ENCODE data around the gene EPB41L1.

Gene EPB41L1

DNA sequence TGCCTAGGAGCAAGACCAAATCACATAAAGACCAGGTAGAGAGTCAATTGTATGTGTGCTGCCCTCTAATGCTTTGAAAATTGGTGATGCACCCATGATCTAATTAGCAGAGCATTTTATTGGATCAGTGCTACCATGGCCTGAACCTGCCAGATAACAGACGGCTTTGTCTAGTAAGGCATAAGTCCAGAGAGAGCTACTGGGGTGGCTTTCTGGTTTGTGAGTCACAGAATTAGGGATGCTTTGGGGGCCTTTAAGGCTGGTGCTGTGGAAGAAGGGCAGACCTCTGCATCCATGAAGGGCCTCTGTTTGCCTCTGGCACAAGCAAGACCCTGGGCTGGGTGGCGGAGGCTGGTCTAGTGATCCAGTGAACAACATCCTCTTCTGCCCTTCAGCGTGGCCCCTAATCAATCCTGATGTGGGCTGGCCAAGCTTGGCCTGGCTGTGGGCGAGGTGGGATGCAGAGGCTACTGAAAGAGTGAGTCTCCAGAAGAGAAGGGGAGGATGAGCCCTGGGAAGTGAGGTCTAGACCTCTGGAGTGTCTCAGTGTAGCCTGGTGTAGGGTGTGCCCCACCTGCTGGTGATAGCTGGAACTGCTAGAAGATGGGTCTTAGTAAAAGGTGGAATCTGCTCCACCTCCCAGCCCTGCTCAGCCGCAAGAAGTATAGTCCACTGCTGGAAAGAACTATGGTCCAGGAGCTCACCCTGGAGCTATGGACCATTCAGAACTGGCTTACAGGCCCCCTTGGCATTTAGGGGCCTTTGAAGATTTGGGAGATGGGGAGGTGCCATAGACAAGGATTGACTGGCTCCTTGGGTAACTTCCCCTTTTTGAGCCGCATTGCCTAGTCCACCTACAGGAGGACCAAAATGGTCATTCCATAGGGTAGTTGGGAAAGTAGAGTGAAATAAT, 45.1 kb downstream of the EPB41L1 start:
- no peaks in the 10 kb centered on the region for H3K4me1 Mint-ChIP-seq
- no peaks in the 10 kb centered on the region for H3K27me3 Mint-ChIP-seq (ENCODE audit: low read depth)
- no peaks in the 10 kb centered on the region for H3K9me3 Mint-ChIP-seq
- peaks cover 18% of the 10 kb centered on the region for H3K36me3 Mint-ChIP-seq (ENCODE audit: low read depth)
- no peak overlapping the region for H3K4me3 Mint-ChIP-seq
- no peak overlapping the region for H3K27ac Mint-ChIP-seq
- TF ChIP-seq, protein P1, sequence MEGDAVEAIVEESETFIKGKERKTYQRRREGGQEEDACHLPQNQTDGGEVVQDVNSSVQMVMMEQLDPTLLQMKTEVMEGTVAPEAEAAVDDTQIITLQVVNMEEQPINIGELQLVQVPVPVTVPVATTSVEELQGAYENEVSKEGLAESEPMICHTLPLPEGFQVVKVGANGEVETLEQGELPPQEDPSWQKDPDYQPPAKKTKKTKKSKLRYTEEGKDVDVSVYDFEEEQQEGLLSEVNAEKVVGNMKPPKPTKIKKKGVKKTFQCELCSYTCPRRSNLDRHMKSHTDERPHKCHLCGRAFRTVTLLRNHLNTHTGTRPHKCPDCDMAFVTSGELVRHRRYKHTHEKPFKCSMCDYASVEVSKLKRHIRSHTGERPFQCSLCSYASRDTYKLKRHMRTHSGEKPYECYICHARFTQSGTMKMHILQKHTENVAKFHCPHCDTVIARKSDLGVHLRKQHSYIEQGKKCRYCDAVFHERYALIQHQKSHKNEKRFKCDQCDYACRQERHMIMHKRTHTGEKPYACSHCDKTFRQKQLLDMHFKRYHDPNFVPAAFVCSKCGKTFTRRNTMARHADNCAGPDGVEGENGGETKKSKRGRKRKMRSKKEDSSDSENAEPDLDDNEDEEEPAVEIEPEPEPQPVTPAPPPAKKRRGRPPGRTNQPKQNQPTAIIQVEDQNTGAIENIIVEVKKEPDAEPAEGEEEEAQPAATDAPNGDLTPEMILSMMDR (IDR thresholded peaks at IDR 0.05; ENCODE audit: unreplicated experiment in 3 of 3), result peak; percentile 85 to 90 (median 88)

DNA sequence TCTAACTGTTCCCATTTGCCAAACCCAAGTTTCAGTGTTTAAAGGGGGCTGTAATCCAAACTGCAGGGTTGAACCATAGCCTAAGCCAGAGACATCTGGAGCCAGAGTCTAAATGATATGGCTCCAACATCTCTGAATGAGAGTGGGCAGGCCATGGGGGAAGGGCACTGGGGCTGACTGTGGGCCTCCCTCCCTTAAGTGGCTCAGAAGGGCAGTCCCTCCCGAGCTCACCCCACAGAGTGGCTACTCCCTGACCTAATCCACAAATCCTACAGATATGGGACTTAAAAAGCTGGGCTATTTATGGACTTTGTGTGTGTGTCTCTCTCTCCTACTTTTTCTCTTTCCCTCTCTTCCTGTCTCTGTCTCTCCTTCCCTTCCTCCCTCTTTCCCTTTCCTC, 45.9 kb downstream of the EPB41L1 start:
- H3K9me3 Mint-ChIP-seq, result no peaks in the 10 kb centered on the region
- H3K36me3 Mint-ChIP-seq (ENCODE audit: low read depth), result peaks cover 17% of the 10 kb centered on the region
- no peaks in the 10 kb centered on the region for H3K4me1 Mint-ChIP-seq
- TF ChIP-seq, protein P1 (IDR thresholded peaks at IDR 0.05; ENCODE audit: unreplicated experiment in 3 of 3), result no peak
- H3K27me3 Mint-ChIP-seq (ENCODE audit: low read depth), result no peaks in the 10 kb centered on the region
- H3K27ac Mint-ChIP-seq, result no peak overlapping the region
- no peak overlapping the region for H3K4me3 Mint-ChIP-seq

DNA sequence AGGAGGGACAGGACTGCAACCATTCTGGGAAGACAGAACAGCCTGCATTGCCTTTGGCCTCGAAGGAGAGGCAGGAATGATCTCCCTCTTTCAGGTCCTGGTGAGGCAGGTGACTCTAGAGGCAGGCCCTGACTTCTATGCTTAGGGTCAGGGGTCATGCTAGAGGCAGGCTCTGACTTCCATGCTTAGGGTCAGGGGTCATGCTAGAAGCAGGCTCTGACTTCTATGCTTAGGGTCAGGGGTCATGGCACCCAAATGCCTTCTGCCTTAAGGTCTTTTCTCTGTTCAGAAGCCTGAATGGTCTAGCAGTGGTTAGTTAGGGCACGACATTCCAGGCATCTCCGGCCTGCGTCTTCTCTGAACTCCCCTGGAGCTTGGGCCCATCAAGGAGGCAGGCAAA, 46.7 kb downstream of the EPB41L1 start:
- H3K27ac Mint-ChIP-seq, result no peak overlapping the region
- peaks cover 22% of the 10 kb centered on the region for H3K36me3 Mint-ChIP-seq (ENCODE audit: low read depth)
- no peaks in the 10 kb centered on the region for H3K4me1 Mint-ChIP-seq
- H3K4me3 Mint-ChIP-seq, result no peak overlapping the region
- TF ChIP-seq, protein P1 (IDR thresholded peaks at IDR 0.05; ENCODE audit: unreplicated experiment in 3 of 3), result no peak
- H3K9me3 Mint-ChIP-seq, result no peaks in the 10 kb centered on the region
- H3K27me3 Mint-ChIP-seq (ENCODE audit: low read depth), result no peaks in the 10 kb centered on the region

DNA sequence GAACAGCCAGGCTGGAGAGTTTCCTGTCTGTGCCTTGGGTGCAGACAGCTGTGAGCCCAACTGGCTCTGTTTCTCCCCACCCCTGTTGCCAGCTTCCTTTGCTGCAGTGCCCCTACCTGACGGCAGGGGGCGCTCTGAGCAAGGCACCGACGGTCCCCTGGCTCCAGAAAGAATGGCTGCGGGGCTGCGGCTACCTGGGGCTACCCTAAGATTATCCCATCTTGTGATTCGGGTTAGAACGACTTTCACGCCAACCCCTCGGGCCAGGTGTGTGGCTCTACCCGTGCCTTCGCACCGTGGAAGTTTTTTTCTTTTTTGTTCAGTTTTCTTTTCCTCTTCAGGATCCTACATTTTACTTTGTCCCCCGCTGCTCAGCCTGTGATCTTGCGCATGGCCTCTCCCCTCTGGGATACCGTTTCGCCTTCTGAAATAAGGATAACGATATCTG, 48.4 kb downstream of the EPB41L1 start:
- TF ChIP-seq, protein P1 (IDR thresholded peaks at IDR 0.05; ENCODE audit: unreplicated experiment in 3 of 3), result peak; percentile 93 to 94 (median 94)
- no peaks in the 10 kb centered on the region for H3K27me3 Mint-ChIP-seq (ENCODE audit: low read depth)
- H3K4me3 Mint-ChIP-seq, result no peak overlapping the region
- peaks cover 26% of the 10 kb centered on the region for H3K36me3 Mint-ChIP-seq (ENCODE audit: low read depth)
- no peak overlapping the region for H3K27ac Mint-ChIP-seq
- peaks cover 2% of the 10 kb centered on the region for H3K4me1 Mint-ChIP-seq
- H3K9me3 Mint-ChIP-seq, result no peaks in the 10 kb centered on the region

DNA sequence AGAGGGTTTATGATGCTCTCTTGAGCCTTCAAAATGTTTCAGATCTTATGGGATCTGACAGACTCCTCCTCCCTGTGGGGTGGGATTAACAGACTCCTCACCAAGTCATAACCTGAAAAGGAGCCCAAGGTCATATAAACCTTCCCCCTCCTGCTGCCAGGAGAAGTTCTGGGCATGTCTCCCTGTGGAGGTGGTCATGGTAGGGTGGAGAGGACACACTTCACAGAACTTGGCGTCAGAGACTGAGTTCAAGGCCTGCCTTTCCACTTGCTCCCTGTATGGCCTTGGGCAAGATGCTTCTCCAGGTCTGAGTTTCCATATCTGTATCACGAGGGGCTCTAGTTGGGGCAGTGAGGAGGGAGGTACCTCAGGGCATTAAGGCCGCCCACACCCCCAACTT, 49.3 kb downstream of the EPB41L1 start:
- Mint-ChIP-seq H3K4me1 (peaks cover 6% of the 10 kb centered on the region), H3K27me3 (ENCODE audit: low read depth) (no peaks in the 10 kb centered on the region), H3K4me3 (no peak overlapping the region)

More for the DNA sequence above, 49.3 kb downstream of the EPB41L1 start:
- Mint-ChIP-seq H3K36me3 (ENCODE audit: low read depth) (peaks cover 35% of the 10 kb centered on the region), H3K9me3 (no peaks in the 10 kb centered on the region), H3K27ac (no peak overlapping the region)
- TF ChIP-seq, protein P1 (IDR thresholded peaks at IDR 0.05; ENCODE audit: unreplicated experiment in 3 of 3), result no peak

Measured in nephron (organoid).